Sigmoid colon (tissue), 4 donors: Measurements from ENCODE around the gene LIPK.

Experiments used
- EP300 ChIP-seq, 4 donors: sonication (generic); formaldehyde crosslinking; IDR thresholded peaks; one replicate each; pipeline ENCODE4 v1.6.1; 2017; ENCODE audit warnings: antibody characterized with exemption in 4 of 4
- POLR2A ChIP-seq, 2 donors: fragments of 450-650 bp; IDR thresholded peaks; one replicate each; pipeline ENCODE4 v1.6.1; 2016; ENCODE audit warnings: antibody characterized with exemption in 2 of 2, mild to moderate bottlenecking in 2 of 2, moderate library complexity in 2 of 2
- TF ChIP-seq, protein P1 (sequence below), 4 experiments: fragments of 450-650 bp in 3 of 4; fragments of 200-600 bp in 1 of 4; IDR thresholded peaks; one replicate each; pipeline ENCODE4 v1.5.1; 2016 to 2019; ENCODE audit warnings: antibody characterized with exemption in 4 of 4, mild to moderate bottlenecking in 3 of 4, moderate library complexity in 2 of 4

DNA sequence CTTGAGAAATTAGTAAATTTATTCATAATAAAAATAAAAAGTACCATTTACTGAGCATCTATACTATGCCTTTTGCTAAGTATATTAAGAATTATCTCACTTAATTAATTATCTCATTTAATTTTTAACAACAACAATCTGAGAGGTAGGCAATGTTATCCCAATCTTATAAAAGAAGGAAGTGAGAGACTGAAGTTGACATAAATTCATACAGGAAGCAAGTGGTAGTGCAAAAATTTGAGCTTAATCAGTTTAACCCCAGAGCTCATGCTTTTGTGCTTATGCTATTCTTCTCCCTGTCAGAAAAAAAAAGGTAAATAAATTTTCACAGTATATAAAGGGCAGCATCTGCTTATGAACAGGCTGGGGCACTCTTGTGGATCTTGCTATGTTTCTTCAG, 44.5 kb upstream of the LIPK start:
- TF ChIP-seq, protein P1, sequence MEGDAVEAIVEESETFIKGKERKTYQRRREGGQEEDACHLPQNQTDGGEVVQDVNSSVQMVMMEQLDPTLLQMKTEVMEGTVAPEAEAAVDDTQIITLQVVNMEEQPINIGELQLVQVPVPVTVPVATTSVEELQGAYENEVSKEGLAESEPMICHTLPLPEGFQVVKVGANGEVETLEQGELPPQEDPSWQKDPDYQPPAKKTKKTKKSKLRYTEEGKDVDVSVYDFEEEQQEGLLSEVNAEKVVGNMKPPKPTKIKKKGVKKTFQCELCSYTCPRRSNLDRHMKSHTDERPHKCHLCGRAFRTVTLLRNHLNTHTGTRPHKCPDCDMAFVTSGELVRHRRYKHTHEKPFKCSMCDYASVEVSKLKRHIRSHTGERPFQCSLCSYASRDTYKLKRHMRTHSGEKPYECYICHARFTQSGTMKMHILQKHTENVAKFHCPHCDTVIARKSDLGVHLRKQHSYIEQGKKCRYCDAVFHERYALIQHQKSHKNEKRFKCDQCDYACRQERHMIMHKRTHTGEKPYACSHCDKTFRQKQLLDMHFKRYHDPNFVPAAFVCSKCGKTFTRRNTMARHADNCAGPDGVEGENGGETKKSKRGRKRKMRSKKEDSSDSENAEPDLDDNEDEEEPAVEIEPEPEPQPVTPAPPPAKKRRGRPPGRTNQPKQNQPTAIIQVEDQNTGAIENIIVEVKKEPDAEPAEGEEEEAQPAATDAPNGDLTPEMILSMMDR (IDR thresholded peaks at IDR 0.05), result no peak
- TF ChIP-seq POLR2A (IDR thresholded peaks at IDR 0.05) (no peak), EP300 (IDR thresholded peaks at IDR 0.05) (no peak)
